PFSK-1 (cell line): ENCODE results near the gene HAGH.

Experiments
- FOXP2 ChIP-seq: optimal IDR thresholded peaks from 2 replicates; pipeline ENCODE3; 2011; ENCODE audit warnings: borderline replicate concordance, control low read depth, inconsistent platforms; ENCODE audit not compliant: insufficient read depth; ENCODE audit errors: extremely low read length, extremely low read depth
- POLR2AphosphoS5 ChIP-seq: IDR thresholded peaks from 2 replicates; pipeline ENCODE4 v1.6.1; 2012; ENCODE audit warnings: low read depth, mild to moderate bottlenecking, control low read depth, low read length, moderate library complexity
- SIN3A ChIP-seq: IDR thresholded peaks from 2 replicates; pipeline ENCODE4 v1.6.1; 2012; ENCODE audit warnings: mild to moderate bottlenecking, low read length, moderate library complexity, borderline replicate concordance; ENCODE audit not compliant: insufficient read depth
- TAF1 ChIP-seq: IDR thresholded peaks from 2 replicates; pipeline ENCODE4 v1.6.1; 2012; ENCODE audit warnings: low read length, control low read depth, borderline replicate concordance; ENCODE audit not compliant: insufficient read depth
- TF ChIP-seq, protein P1 (sequence below), 2 experiments: IDR thresholded peaks; 2 replicates each; pipeline versions ENCODE4 v1.6.1 to v1.8.0; 2011 to 2012; ENCODE audit warnings: low read depth in 2 of 2, low read length in 2 of 2, control low read depth in 1 of 2, inconsistent platforms in 1 of 2, mild to moderate bottlenecking in 1 of 2, moderate library complexity in 1 of 2; ENCODE audit not compliant: insufficient read depth in 1 of 2

The HAGH gene

GRCh38 chr16:1846416-1846815, 19.8 kb upstream of the HAGH start:
- no peak for TF ChIP-seq FOXP2
- no peak for TF ChIP-seq TAF1
- TF ChIP-seq SIN3A = no peak
- no peak for TF ChIP-seq POLR2AphosphoS5
- TF ChIP-seq, protein P1, sequence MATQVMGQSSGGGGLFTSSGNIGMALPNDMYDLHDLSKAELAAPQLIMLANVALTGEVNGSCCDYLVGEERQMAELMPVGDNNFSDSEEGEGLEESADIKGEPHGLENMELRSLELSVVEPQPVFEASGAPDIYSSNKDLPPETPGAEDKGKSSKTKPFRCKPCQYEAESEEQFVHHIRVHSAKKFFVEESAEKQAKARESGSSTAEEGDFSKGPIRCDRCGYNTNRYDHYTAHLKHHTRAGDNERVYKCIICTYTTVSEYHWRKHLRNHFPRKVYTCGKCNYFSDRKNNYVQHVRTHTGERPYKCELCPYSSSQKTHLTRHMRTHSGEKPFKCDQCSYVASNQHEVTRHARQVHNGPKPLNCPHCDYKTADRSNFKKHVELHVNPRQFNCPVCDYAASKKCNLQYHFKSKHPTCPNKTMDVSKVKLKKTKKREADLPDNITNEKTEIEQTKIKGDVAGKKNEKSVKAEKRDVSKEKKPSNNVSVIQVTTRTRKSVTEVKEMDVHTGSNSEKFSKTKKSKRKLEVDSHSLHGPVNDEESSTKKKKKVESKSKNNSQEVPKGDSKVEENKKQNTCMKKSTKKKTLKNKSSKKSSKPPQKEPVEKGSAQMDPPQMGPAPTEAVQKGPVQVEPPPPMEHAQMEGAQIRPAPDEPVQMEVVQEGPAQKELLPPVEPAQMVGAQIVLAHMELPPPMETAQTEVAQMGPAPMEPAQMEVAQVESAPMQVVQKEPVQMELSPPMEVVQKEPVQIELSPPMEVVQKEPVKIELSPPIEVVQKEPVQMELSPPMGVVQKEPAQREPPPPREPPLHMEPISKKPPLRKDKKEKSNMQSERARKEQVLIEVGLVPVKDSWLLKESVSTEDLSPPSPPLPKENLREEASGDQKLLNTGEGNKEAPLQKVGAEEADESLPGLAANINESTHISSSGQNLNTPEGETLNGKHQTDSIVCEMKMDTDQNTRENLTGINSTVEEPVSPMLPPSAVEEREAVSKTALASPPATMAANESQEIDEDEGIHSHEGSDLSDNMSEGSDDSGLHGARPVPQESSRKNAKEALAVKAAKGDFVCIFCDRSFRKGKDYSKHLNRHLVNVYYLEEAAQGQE (IDR thresholded peaks at IDR 0.05; ENCODE audit: insufficient read depth in 1 of 2, low read depth in 2 of 2, low read length in 2 of 2) = no peak

- TF ChIP-seq SIN3A (no peak), TAF1 (no peak), FOXP2 (no peak), POLR2AphosphoS5 (no peak)
- TF ChIP-seq, protein P1 (IDR thresholded peaks at IDR 0.05; ENCODE audit: insufficient read depth in 1 of 2, low read depth in 2 of 2, low read length in 2 of 2) = no peak
These were observed 19.4 kb upstream of the HAGH start for GRCh38 chr16:1845985-1846384.

DNA sequence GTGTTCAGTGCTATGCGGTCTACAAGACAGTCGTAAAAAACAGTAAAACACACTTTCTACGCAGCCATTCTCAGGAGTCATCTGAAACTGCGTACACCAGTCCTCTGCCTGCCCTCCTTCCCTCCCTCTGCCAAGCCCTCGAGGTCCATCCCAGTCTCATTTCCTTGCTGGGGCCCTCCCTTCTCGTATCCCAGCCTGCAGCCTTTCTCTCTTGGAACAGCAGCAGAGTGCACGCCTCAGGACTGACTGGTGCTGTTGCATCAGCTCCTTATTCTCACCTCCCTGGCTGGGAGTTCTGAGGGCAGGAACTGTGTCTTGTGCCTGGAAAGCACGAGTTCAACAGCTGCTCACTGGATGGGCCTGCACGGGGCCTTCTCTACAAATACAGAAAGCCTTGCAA, 12.9 kb upstream of the HAGH start:
- TF ChIP-seq SIN3A (no peak), POLR2AphosphoS5 (peak; percentile 35; the same call in 1 of the 2 replicates)

- TF ChIP-seq, protein P1 (IDR thresholded peaks at IDR 0.05; ENCODE audit: insufficient read depth in 1 of 2, low read depth in 2 of 2, low read length in 2 of 2) = no peak
- TF ChIP-seq POLR2AphosphoS5 (no peak), FOXP2 (no peak)
These were observed 7.5 kb upstream of the HAGH start for GRCh38 chr16:1834096-1834495.

DNA sequence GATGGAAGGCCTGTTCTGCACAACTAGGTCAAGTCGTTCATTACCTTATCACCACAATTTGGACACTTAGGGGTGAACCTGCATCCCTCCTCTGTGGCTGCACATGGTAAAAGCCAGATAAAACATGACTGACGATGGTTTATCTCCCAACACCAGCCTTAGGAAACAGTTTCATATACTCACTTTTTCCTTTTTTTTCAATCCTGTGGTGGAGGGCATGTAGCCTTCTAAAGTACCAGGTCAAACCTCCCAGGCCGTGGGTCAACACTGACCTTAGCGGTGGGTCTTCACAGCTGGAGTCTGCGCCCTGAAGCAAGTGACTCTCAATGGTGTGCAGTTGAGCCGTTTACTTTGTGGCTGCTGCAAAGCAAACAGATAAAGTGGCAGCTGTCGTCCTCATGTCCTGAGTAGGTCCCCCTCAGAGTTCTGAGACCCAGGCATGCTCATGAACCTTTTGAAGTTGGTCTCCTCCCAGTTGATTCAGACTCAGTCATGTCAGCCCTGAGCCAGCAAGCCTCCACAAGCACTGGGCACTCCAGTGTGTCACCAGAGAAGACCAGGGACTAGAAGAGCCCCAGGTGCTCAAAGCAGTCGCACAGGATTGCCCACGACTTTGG, 6.3 kb upstream of the HAGH start:
- TF ChIP-seq POLR2AphosphoS5 (no peak), TAF1 (no peak), SIN3A (no peak), FOXP2 (no peak)
- TF ChIP-seq, protein P1 (IDR thresholded peaks at IDR 0.05; ENCODE audit: insufficient read depth in 1 of 2, low read depth in 2 of 2, low read length in 2 of 2) = no peak
